OCI-LY7 (cell line): ENCODE results near the gene PPP1R3E. TPM values are rescaled to one million over a fixed set of nuclear protein-coding genes. Genes with fewer than 3 reads are reported as not detected.

ENCODE experiments used
- BruUV-seq: library from RNA; stranded (reverse); fragments of 400-500 nt; replicated peaks from 2 replicates; lab custom pipeline; 2021; lab: Mats Ljungman, UMichigan
- CTCF ChIA-PET: fragments of 300-600 bp; sonication (Branson Sonifier 250); formaldehyde crosslinking; loops from one replicate; lab custom pipeline; 2022; ENCODE audit warnings: antibody characterized with exemption; ENCODE audit not compliant: unreplicated experiment; lab: Charles Lee
- POLR2A ChIA-PET: fragments of 300-600 bp; sonication (Branson Sonifier 250); formaldehyde crosslinking; loops from one replicate; lab custom pipeline; 2022; ENCODE audit warnings: antibody characterized with exemption; lab: Charles Lee
- DNase-seq: peaks from one replicate; pipeline ENCODE4 v3.0.0-alpha.2; 2015; ENCODE audit warnings: low spot score
- H2AFZ ChIP-seq: fragments of 200-600 bp; sonication (generic), shearing (Covaris generic); 2 replicates; pipeline ENCODE4 v1.6.1; 2014; ENCODE audit warnings: mild to moderate bottlenecking, antibody characterized with exemption, low read length, moderate library complexity
- H3K27ac ChIP-seq: fragments of 200-600 bp; sonication (generic); 2 replicates; pipeline ENCODE4 v1.5.1; 2014; ENCODE audit warnings: mixed run types, low read depth, mild to moderate bottlenecking, moderate library complexity, low read length, inconsistent platforms; ENCODE audit not compliant: poor library complexity, severe bottlenecking
- H3K36me3 ChIP-seq: fragments of 200-600 bp; sonication (generic); 2 replicates; pipeline ENCODE4 v1.6.1; 2014; ENCODE audit warnings: mild to moderate bottlenecking, antibody characterized with exemption, low read length, moderate library complexity, mixed read lengths; ENCODE audit not compliant: insufficient read depth
- H3K4me1 ChIP-seq: fragments of 200-600 bp; sonication (generic); 2 replicates; pipeline ENCODE4 v1.5.1; 2014; ENCODE audit warnings: mild to moderate bottlenecking, low read length; ENCODE audit not compliant: insufficient read depth, poor library complexity, severe bottlenecking
- H3K4me2 ChIP-seq: fragments of 200-600 bp; sonication (generic); 2 replicates; pipeline ENCODE4 v1.6.1; 2014; ENCODE audit warnings: mild to moderate bottlenecking, low read length
- H3K4me3 ChIP-seq: fragments of 200-600 bp; sonication (generic); 2 replicates; pipeline ENCODE4 v1.5.1; 2014; ENCODE audit warnings: mild to moderate bottlenecking, low read depth, low read length; ENCODE audit not compliant: poor library complexity, severe bottlenecking
- H3K79me2 ChIP-seq: fragments of 200-600 bp; sonication (generic); 2 replicates; pipeline ENCODE4 v1.6.1; 2016; ENCODE audit warnings: low read depth, mild to moderate bottlenecking, low read length, moderate library complexity, mixed read lengths; ENCODE audit not compliant: insufficient read depth
- H3K9me2 ChIP-seq: fragments of 200-600 bp; sonication (generic); 2 replicates; pipeline ENCODE4 v1.6.1; 2016; ENCODE audit warnings: mild to moderate bottlenecking, low read length, mixed read lengths; ENCODE audit not compliant: insufficient read depth
- H3K9me3 ChIP-seq: fragments of 200-600 bp; sonication (generic); 2 replicates; pipeline ENCODE4 v1.6.1; 2014; ENCODE audit warnings: mild to moderate bottlenecking, mixed run types, low read length, mixed read lengths
- H4K20me1 ChIP-seq: fragments of 200-600 bp; sonication (generic); 2 replicates; pipeline ENCODE4 v1.6.1; 2014; ENCODE audit warnings: mild to moderate bottlenecking, antibody characterized with exemption, low read length, moderate library complexity, mixed read lengths; ENCODE audit not compliant: insufficient read depth
- CTCF ChIP-seq: fragments of 200-600 bp; sonication (generic); conservative IDR thresholded peaks from 2 replicates; pipeline ENCODE4 v1.5.1; 2014; ENCODE audit warnings: mild to moderate bottlenecking, antibody characterized with exemption, low read length, moderate library complexity, mixed read lengths
- EZH2phosphoT487 ChIP-seq: fragments of 200-600 bp; sonication (generic); IDR thresholded peaks from 2 replicates; pipeline ENCODE4 v1.6.1; 2018; ENCODE audit warnings: low read depth, borderline replicate concordance, mild to moderate bottlenecking, mixed run types, antibody characterized with exemption, low read length, moderate library complexity, mixed read lengths
- intact Hi-C: fragments of 100-400 bp; cut with micrococcal nuclease; formaldehyde crosslinking; loops from one replicate; pipeline ENCODE4 v1.10.0; 2022; ENCODE audit not compliant: unreplicated experiment
- small RNA-seq: library from RNA; depleted of rRNA; stranded (forward); fragments of <200 nt; gene quantifications from one replicate; pipeline ENCODE3, GENCODE V24; 2014
- total RNA-seq, 2 experiments: library from RNA; depleted of rRNA in 1 of 2; stranded (reverse); fragments of >200 nt in 1 of 2; shearing (Covaris generic) in 1 of 2; gene quantifications; 2 replicates each; pipeline ENCODE4 v1.2.3, GENCODE V29; 2014 to 2022

The PPP1R3E gene
- total RNA-seq, 2 experiments from 2014 or later = 31.0 to 95.5 TPM

GRCh38 chr14:23252006-23252405, 50.7 kb downstream of the PPP1R3E start:
- no peak overlapping the region for H3K4me2 ChIP-seq
- intact Hi-C loops = no loop called here
- H3K27ac ChIP-seq = no peak overlapping the region
- H4K20me1 ChIP-seq = no peaks in the 10 kb centered on the region
- no peak overlapping the region for H2AFZ ChIP-seq
- no peaks in the 10 kb centered on the region for H3K79me2 ChIP-seq
- CTCF ChIA-PET = no interaction called here
- H3K4me3 ChIP-seq = no peak overlapping the region
- TF ChIP-seq EZH2phosphoT487 (no peak), CTCF (no peak)
- H3K4me1 ChIP-seq = no peaks in the 10 kb centered on the region
- no peaks in the 10 kb centered on the region for H3K9me2 ChIP-seq
- POLR2A ChIA-PET = no interaction called here
- no peaks in the 10 kb centered on the region for H3K36me3 ChIP-seq
- DNase-seq = no peak
- no peaks in the 10 kb centered on the region for H3K9me3 ChIP-seq
- BruUV-seq = no TSS peak

GRCh38 chr14:23249824-23250223, 52.8 kb downstream of the PPP1R3E start:
- H3K9me2 ChIP-seq = no peaks in the 10 kb centered on the region
- H4K20me1 ChIP-seq = no peaks in the 10 kb centered on the region
- no peak overlapping the region for H3K4me3 ChIP-seq
- no peak overlapping the region for H2AFZ ChIP-seq
- no peaks in the 10 kb centered on the region for H3K9me3 ChIP-seq
- DNase-seq = no peak
- ChIA-PET CTCF (no interaction called here), POLR2A (no interaction called here)
- no peak overlapping the region for H3K27ac ChIP-seq
- no peaks in the 10 kb centered on the region for H3K36me3 ChIP-seq
- BruUV-seq = no TSS peak
- no peak overlapping the region for H3K4me2 ChIP-seq
- no peaks in the 10 kb centered on the region for H3K79me2 ChIP-seq
- intact Hi-C loops = no loop called here
- no peaks in the 10 kb centered on the region for H3K4me1 ChIP-seq
- TF ChIP-seq CTCF = no peak
- TF ChIP-seq EZH2phosphoT487 = no peak

GRCh38 chr14:23248601-23249000, 54.1 kb downstream of the PPP1R3E start:
- H4K20me1 ChIP-seq = no peaks in the 10 kb centered on the region; the same call in 1 of the 2 replicates
- H3K27ac ChIP-seq = no peak overlapping the region
- ChIA-PET CTCF (no interaction called here), POLR2A (interaction anchor here (0.7 kb wide), 2 partner anchors 9 to 22 kb away, joined by 3 to 4 read pairs; no protein-coding TSS in a partner anchor)
- no peaks in the 10 kb centered on the region for H3K4me1 ChIP-seq
- no peak overlapping the region for H2AFZ ChIP-seq
- H3K36me3 ChIP-seq = no peaks in the 10 kb centered on the region
- BruUV-seq = no TSS peak
- no peak for TF ChIP-seq CTCF
- no peak for TF ChIP-seq EZH2phosphoT487
- no peaks in the 10 kb centered on the region for H3K9me3 ChIP-seq
- H3K4me2 ChIP-seq = no peak overlapping the region
- H3K4me3 ChIP-seq = no peak overlapping the region
- H3K79me2 ChIP-seq = no peaks in the 10 kb centered on the region
- no peaks in the 10 kb centered on the region for H3K9me2 ChIP-seq
- intact Hi-C loops = no loop called here
- no peak for DNase-seq

Small RNAs within 50 kb of the gene (small RNA-seq; reads per million reads assigned to genes)
- not detected for gene RNU6-1046P

Other genes with a start within 250 kb of the PPP1R3E start
- 1.1 and 1.5 TPM in 2 replicates for gene CDH24, start 245.3 kb downstream of the PPP1R3E start, total RNA-seq (2014; rRNA removed; shearing (Covaris generic))
- 0.46 and 0.51 TPM in 2 replicates for gene CDH24, start 245.3 kb downstream of the PPP1R3E start, total RNA-seq (2022)
- gene ACIN1, start 207.7 kb downstream of the PPP1R3E start, total RNA-seq (2014; rRNA removed; shearing (Covaris generic)) = 107 and 130 TPM in 2 replicates
- gene ACIN1, start 207.7 kb downstream of the PPP1R3E start, total RNA-seq (2022) = 203 and 206 TPM in 2 replicates
- 25.9 and 44.5 TPM in 2 replicates for gene C14orf119, start 207.4 kb downstream of the PPP1R3E start, total RNA-seq (2014; rRNA removed; shearing (Covaris generic))
- gene C14orf119, start 207.4 kb downstream of the PPP1R3E start, total RNA-seq (2022) = 37.0 and 42.4 TPM in 2 replicates
- gene CIROP, start 197.9 kb downstream of the PPP1R3E start, total RNA-seq (2014; rRNA removed; shearing (Covaris generic)) = not detected in 2 replicates
- not detected in 2 replicates for gene CIROP, start 197.9 kb downstream of the PPP1R3E start, total RNA-seq (2022)
- 0.67 and 1.1 TPM in 2 replicates for gene CEBPE, start 183.6 kb downstream of the PPP1R3E start, total RNA-seq (2014; rRNA removed; shearing (Covaris generic))
- gene CEBPE, start 183.6 kb downstream of the PPP1R3E start, total RNA-seq (2022) = 2.2 and 2.3 TPM in 2 replicates
- 0.49 and 4.0 TPM in 2 replicates for gene SLC7A8, start 119.2 kb downstream of the PPP1R3E start, total RNA-seq (2014; rRNA removed; shearing (Covaris generic))
- gene SLC7A8, start 119.2 kb downstream of the PPP1R3E start, total RNA-seq (2022) = 6.2 and 11.4 TPM in 2 replicates
- gene RNF212B, start 64.9 kb downstream of the PPP1R3E start, total RNA-seq (2014; rRNA removed; shearing (Covaris generic)) = not detected in 2 replicates
- gene RNF212B, start 64.9 kb downstream of the PPP1R3E start, total RNA-seq (2022) = not detected in 2 replicates
- gene HOMEZ, start 16.7 kb downstream of the PPP1R3E start, total RNA-seq (2014; rRNA removed; shearing (Covaris generic)) = 6.3 and 7.1 TPM in 2 replicates
- gene HOMEZ, start 16.7 kb downstream of the PPP1R3E start, total RNA-seq (2022) = 16.5 and 17.2 TPM in 2 replicates
- gene BCL2L2, start 4.0 kb upstream of the PPP1R3E start, total RNA-seq (2014; rRNA removed; shearing (Covaris generic)) = 7.2 and 8.6 TPM in 2 replicates
- 17.4 and 18.0 TPM in 2 replicates for gene BCL2L2, start 4.0 kb upstream of the PPP1R3E start, total RNA-seq (2022)
- 120 and 167 TPM in 2 replicates for gene PABPN1, start 18.6 kb upstream of the PPP1R3E start, total RNA-seq (2014; rRNA removed; shearing (Covaris generic))
- 314 and 319 TPM in 2 replicates for gene PABPN1, start 18.6 kb upstream of the PPP1R3E start, total RNA-seq (2022)
- gene SLC22A17, start 50.0 kb upstream of the PPP1R3E start, total RNA-seq (2014; rRNA removed; shearing (Covaris generic)) = not detected in 2 replicates
- gene SLC22A17, start 50.0 kb upstream of the PPP1R3E start, total RNA-seq (2022) = not detected in 2 replicates
- gene EFS, start 62.3 kb upstream of the PPP1R3E start, total RNA-seq (2014; rRNA removed; shearing (Covaris generic)) = not detected in 2 replicates
- not detected in 2 replicates for gene EFS, start 62.3 kb upstream of the PPP1R3E start, total RNA-seq (2022)
- gene IL25, start 70.0 kb upstream of the PPP1R3E start, total RNA-seq (2014; rRNA removed; shearing (Covaris generic)) = not detected in 2 replicates
- not detected in 2 replicates for gene IL25, start 70.0 kb upstream of the PPP1R3E start, total RNA-seq (2022)
- gene CMTM5, start 74.2 kb upstream of the PPP1R3E start, total RNA-seq (2014; rRNA removed; shearing (Covaris generic)) = not detected in 2 replicates
- gene CMTM5, start 74.2 kb upstream of the PPP1R3E start, total RNA-seq (2022) = not detected in 2 replicates
- not detected in 2 replicates for gene MYH6, start 105.4 kb upstream of the PPP1R3E start, total RNA-seq (2014; rRNA removed; shearing (Covaris generic))
- gene MYH6, start 105.4 kb upstream of the PPP1R3E start, total RNA-seq (2022) = not detected in 2 replicates
- not detected in 2 replicates for gene MYH7, start 132.8 kb upstream of the PPP1R3E start, total RNA-seq (2014; rRNA removed; shearing (Covaris generic))
- not detected in 2 replicates for gene MYH7, start 132.8 kb upstream of the PPP1R3E start, total RNA-seq (2022)
- 53.6 and 87.1 TPM in 2 replicates for gene NGDN, start 166.8 kb upstream of the PPP1R3E start, total RNA-seq (2014; rRNA removed; shearing (Covaris generic))
- gene NGDN, start 166.8 kb upstream of the PPP1R3E start, total RNA-seq (2022) = 48.7 and 57.5 TPM in 2 replicates
- 0.60 and 0.62 TPM in 2 replicates for gene ZFHX2, start 248.9 kb upstream of the PPP1R3E start, total RNA-seq (2014; rRNA removed; shearing (Covaris generic))
- 1.2 and 1.8 TPM in 2 replicates for gene ZFHX2, start 248.9 kb upstream of the PPP1R3E start, total RNA-seq (2022)